HG03025 (cell line): Measurements from ENCODE around the gene PCGF1.

Experiments
- ATAC-seq: cut with Tn5 transposase; IDR thresholded peaks from one replicate; pipeline ENCODE4 v1.9.1; 2021; ENCODE audit warnings: mild to moderate bottlenecking, moderate library complexity; ENCODE audit not compliant: unreplicated experiment, low FRiP score

PCGF1 gene

DNA sequence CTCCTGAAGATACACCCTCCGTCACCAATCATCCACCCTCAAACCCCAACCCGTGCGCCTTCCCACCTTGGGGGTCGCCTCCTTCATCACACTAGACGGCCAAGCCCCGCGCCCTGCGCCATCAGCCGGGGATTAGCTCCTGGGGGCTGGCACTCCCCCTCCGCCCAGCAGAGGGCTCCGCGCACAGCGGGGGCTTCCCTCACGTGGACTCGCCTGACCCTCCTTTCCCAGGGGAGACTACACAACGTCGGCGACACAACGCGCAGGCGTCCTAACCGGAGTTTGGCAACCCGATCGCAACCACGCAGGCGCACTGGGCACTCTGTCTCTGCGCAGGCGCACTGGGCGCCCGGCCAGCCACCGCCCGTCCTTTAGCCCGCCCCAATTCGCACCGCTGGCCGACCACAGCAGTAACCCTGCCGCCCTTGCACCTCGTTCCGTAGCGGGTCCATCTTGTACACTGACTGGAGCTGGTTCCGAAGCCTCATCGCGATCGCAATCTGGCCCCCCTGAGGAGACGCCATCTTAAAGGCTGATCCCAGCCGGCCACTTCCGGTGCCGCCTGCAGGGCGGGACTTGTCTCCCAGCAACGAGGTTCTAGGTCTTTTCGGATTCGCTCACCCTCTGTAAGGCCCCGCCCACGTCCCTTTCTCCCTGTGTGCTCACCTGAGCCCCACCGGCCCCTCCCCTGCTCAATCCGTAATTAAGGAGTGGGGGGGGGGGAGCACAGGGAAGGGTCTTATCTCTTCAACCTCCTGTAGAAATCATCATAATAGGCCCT lies at the start of gene PCGF1:
Gene PCGF1 (minus strand): TSS at position 551 of the 781 bp plus-strand sequence. CDS start 27 bp downstream, at position 524.
- peak; percentile 93 for ATAC-seq

DNA sequence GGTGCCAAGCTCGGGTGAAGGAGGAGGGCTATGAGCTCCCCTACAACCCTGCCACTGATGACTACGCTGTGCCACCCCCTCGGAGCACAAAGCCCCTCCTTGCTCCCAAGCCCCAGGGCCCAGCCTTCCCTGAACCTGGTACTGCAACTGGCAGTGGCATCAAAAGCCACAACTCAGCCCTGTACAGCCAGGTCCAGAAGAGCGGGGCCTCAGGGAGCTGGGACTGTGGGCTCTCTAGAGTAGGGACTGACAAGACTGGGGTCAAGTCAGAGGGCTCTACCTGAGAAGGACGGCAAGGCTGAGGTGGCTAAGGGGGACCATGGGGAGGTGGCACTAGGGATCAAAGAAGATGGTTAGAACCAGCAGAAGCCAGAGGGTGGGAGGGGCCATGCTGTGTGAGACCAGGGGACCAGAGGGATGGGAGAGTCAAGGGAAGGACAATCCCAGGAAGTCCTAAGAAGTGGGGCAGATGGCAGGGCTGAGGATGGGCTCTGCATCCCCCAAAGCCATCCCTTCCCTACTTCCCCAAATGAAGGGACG lies 49.4 kb upstream of the PCGF1 start:
- ATAC-seq, result no peak

DNA sequence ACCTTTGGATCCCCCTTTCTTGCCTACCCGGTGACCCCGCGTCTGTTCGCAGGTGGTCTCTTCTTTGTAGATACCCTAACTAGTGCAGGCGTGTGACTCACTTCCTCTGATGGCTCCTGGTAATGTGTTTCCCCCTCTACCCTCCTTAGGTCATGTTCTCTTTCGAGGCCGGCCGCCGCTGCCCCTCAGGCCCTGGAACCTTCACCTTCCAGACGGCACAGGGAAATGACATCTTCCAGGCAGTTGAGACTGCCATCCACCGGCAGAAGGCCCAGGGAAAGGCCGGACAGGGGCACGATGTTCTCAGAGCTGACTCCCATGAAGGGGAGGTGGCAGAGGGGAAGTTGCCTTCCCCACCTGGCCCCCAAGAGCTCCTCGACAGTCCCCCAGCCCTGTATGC lies 48.7 kb upstream of the PCGF1 start:
- no peak for ATAC-seq

DNA sequence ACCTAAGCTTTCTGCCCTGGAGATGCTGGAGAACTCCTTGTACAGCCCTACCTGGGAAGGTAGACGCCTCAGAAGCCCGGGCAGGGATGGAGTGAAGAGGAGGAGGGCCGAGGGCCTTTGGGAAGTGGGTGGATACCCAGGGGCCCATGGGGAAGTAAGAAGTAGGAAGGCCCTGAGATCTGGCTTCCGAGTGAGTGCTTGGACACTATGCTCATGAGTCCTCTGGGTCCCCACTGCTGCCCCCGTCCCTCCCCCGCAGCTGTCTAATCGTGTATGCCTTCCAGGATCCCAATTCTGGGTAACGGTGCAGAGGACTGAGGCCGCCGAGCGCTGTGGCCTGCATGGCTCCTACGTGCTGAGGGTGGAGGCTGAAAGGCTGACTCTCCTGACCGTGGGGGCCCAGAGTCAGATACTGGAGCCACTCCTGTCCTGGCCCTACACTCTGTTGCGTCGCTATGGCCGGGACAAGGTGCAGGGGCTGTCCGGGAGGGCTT lies 48.2 kb upstream of the PCGF1 start:
- ATAC-seq, result no peak

DNA sequence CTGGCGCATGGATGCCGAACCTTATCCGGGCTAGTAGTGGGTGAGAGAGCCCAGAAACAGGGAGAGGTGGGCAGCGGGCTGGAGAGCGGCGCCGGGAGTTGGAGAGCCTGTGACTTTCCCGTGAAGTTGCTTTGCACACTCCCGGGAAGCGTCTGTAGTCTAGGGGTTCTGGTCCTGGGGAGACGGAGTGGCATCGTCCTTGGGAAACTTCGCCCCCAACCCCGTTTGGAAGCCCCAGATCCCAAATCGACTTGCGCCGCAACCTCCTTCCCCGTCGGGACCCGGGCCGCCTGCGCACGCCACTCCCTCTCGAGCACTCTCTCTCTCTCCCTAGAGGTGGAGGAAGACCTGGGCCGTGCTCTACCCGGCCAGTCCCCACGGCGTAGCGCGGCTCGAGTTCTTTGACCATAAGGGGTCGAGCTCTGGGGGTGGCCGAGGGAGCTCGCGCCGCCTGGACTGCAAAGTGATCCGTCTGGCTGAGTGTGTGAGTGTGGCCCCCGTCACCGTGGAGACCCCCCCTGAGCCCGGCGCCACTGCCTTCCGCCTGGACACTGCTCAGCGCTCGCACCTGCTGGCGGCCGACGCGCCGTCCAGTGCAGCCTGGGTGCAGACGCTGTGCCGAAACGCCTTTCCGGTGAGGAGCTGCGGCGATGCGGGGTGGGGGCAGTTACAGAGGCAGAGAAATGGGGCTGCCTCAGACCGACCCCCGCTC lies 47.5 kb upstream of the PCGF1 start:
- peak; percentile 40 for ATAC-seq

DNA sequence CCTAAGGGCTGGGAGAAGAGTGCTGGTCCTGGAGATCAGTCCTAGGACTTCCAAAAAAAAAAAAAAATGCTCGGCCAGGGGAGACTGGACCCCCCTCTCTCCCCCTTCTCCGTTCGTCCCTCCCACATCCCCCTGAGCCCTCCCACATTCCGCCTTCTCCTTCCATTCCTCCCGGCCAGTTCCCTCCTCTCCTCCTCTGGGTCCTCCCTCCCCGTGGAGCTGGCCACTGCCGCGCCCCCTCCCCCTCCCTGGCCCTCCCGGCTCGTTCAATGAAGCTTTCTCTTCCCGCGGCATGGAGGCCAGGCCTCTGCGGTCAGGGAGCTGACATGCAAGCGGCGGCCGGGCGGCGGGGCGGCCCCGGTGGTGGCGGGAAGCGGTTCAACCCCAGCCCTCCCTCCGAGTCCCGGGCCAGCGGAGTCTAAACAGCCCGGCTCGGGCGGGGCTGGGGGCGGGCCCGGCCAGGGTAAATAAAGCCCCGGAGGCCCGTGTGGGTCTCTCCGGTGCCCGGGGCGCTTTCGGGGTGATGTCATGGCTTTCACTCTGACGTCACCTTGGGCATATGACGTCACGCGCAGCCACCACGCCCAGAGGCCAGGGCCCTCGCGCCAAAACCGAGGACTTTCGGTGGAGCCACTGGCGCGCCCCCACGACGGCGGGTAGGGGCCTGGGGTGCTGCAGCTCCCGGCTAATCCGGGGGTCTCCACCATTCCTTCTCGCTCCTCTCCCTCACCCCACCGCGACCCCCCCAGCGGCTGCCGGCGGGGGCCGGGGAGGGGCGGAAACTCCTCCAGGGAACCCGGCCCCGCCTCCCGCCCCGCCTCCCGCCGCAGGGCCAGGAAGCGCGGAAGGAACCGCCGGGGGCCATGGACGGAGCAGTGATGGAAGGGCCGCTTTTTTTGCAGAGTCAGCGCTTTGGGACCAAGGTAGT lies 46.7 kb upstream of the PCGF1 start, which contains the start of the genes DOK1 and LOXL3:
Gene DOK1 (plus strand): TSS at position 829 of the 928 bp plus-strand sequence. CDS start 35 bp downstream, at position 864.
Gene LOXL3 (minus strand): TSS at position 51 of the 928 bp plus-strand sequence. CDS start 1,308 bp downstream, outside the sequence.
- peak; percentile 37 for ATAC-seq

DNA sequence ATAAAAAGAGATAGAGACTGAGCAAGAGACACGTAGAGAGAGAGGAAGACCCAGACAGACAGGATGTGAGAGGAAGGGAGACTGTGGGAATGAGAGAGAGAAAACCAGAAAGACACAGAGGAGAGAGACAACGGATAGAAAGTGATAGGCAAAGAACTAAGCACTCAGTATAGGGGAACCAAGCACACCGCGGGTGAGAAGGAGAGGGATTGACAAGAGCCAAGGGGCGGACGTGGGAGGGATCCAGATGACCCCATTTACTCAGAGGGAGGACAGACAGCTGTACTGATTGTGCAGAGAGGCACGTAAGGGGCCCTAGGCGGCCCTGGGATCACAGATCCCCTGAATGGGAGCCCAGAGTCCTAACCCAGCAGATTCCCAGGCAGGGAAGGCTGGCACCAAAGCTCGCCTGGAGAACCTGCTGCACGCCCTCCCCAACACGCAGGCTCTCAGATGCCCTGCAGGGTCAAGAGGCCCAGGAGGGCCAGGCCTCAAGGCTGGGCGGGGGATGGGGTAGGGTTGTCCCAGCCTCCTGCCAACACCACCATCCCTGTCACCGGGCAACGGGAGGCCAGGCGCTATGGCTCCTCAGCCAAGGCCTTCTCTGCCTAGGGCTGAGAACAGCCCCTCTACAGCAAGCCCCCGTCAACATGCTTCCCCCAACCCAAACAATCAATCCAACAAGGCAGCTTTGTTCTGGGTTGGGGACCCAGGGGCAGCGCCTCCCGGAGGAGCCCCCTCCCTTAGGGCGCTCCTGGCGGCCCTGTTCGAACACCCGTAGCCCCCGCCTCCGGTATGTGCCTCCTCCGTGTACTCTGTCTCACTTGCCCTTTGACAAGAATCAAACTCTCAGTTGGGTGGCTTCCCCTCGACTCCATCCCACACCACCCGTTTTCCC lies 45.7 kb upstream of the PCGF1 start:
- ATAC-seq, result no peak

DNA sequence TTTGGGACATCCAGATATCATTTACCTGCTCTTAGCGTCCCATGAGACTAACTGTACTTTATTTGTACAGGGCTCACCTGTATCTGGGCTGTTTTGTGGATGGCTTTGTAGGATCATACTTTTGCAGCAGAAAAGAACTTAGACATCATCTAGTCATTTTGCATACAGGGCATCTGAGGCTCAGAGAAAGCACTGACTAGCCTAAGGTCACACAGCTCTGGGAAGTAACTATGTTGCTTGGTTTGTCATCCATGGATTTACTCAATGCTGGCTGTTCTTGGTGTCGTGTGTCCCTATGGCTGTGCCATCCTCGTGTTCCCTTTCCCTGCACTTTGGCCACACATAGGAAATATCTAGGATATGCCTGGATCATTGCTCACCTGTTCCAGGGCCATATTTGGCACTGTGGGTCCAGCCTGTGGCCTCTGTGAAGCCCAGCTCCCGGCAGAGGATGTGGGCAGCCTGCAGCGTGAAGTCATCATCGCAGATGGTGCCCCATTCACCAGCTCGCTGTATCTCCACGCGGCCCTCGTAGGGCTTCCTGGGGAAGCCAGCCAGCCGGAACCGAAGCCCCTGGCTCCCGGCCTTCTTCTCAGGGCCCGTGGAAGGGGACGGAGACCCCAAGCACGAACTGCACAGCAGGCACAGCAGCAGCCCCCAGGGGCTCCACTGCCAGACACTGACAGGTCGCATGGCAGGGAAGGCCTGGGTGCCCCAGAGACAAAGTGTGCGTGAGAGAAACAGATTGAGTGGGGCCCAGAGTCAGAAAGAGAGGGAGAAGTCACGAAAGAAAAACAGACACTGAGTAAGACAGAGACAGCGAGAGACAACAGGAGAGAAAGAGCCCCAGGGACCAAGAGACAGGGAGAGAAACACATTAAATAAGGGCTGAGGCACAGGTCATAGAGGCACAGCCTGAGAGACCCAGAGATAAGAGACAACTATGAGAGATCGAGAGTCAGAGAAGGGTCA lies 44.7 kb upstream of the PCGF1 start:
- no peak for ATAC-seq

DNA sequence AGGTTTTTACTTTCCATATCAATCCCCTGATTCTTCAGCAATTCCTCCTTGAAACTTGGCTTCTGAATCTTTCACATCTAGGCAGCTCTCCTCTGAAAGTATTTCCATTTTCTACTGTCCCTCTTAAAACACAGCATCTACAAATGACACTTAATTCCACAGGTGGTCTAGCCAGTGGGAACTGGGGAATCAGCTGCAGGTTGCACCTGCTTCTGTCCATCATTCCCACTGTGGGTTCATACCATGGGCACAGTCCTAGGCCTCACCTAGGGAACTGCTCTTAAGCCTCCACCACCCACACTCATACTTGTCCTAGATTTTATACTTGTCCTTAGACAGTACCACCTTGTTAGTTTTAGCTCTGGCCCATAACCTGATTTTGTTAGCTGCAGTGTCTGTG lies 44.0 kb upstream of the PCGF1 start:
- no peak for ATAC-seq

DNA sequence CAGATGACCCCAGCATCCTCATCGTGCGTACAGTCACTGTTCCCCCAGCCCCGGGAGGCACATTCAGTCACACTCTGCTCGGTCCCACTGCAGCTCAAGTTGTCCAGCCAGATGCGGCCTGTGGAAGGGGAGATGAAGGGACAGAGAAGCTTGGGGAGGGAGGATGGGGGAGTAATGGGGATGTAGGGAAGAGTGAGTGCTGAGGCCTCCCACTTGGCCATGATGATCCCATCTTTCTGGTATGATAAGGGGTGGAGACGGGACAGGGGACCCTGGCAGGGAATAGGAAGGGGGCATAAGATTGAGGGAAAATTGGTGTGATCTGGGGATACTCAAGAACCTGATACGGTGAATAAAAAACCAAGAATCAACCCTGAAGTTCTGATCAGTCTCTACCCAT lies 42.7 kb upstream of the PCGF1 start:
- no peak for ATAC-seq

DNA sequence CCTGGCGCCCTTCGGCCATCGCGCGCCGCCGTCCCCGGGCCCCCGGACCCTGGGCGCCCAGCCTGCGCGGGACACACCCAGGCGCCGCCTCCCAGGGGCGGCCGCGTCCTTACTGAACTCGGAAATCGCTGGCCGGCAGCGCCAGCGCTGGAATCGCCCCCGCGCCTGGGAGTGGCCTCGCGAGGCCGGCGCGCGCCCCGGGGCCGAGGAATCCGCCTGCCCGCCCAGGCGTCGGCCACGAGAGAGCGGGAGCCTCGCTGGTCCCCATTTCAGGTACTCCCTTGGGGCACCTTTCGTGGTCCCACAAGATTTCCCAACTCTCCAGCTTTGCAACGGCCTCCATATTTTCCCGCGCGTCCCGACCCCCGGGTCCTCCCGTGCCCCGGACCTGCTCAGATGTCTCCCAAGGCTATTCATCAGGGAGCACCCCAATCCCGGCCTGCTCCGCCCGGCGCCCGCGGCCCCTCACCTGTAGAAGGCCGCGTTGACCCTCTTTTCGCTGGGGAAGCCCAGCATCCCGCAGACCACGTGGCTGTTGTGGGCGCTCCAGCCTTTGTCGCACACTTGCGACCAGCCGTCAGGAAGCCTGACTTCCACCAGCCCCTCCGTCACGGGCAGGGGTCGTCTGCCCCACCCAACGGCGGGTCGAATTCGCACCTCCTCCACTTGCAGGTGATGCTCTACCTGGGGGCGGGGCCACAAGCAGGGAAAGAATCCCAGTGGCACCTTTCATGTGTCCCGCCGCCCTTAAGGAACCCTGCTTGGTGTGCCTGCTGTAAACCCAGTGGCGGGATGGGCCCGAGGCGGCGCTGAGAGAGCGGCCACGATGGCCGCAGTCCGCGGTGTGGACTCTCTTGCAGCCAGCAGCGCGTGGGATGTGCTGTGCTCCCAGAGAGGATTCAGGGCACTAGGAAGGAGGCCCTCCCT lies 41.7 kb upstream of the PCGF1 start:
- no peak for ATAC-seq

DNA sequence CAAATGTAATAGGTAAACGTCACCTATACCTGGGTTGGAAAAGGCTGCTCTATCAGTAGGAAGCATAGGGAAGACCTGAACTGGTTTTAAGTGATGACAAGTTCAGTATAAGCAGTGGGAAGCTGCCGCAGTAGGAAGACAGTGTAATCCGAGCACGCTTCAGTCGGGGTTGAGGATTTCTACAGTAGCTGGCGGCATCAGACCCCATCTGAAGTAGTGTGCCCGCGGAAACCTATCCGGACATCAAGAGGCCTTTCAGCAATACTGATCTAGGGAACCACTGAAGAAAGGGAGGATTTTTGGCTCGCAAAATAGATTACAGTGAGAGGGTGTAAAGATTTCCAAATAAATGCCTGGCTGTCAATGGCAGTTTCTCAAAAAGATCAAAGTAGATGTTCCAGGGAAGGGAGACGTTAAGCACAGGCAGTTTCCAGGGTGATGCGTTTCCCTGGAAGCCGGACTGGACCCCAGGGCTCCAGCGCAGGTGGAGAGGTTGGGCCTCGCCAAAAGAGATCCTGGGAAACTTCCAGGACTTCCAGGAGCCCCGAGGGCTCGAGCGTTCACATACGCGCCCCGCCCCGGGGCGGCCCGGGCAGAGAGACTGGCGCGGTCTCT lies 40.9 kb upstream of the PCGF1 start:
- ATAC-seq, result no peak

DNA sequence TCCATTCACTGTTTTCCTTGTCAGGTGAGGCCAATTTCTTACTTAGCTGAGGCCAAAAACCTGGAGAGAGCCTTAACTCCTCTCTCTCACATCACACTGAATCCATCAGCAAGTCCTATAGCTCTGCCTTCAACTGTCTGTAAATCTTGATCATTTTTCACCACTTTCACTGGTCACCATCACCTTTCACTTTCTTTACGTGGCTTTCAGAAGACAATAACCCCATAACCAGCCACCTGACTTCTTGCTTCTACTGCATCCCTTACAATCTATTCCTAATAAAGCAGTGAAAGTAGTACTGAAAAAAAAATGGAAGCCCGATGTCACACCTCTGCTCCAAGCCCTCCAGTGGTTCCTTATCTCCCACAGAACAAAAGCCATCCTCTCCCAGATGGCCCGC lies 38.5 kb upstream of the PCGF1 start:
- ATAC-seq, result no peak

DNA sequence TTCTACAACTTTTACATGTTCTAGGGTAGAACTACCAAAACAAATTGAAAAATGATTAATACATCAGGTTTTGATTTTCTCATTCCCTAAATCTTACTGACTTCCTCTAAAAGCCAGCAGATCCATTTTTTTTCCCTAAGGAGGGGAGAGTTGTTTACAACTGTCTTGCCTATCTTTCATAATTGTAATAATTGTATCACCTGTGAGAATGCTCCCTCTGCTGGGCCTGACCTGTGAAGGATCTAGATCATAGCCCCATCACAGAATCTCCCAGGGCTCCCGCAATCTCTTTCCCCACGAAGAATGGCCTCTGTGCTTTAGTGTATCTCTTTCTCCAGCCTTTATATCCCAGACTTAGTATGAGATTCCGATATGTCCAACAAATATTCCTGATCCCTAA lies 37.1 kb upstream of the PCGF1 start:
- ATAC-seq, result no peak

DNA sequence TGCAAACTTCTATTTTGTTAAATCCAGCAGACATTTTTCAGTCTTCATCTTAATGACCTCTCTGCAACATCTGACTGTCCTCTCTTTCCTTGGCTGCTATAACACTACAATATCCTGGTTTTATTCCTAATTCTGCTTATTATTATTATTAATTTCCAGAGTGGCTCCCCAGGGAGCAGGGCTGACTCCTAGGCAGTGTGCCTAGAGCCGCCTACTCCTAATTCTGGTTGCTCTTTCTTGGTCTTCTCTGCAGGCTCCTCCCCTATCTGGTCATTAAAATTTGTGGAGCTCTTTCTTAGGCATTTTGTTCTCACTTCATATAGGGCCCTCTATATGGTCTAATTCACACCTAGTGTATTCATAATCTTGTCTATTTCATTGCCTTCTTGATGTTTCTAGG lies 35.5 kb upstream of the PCGF1 start:
- ATAC-seq, result no peak

DNA sequence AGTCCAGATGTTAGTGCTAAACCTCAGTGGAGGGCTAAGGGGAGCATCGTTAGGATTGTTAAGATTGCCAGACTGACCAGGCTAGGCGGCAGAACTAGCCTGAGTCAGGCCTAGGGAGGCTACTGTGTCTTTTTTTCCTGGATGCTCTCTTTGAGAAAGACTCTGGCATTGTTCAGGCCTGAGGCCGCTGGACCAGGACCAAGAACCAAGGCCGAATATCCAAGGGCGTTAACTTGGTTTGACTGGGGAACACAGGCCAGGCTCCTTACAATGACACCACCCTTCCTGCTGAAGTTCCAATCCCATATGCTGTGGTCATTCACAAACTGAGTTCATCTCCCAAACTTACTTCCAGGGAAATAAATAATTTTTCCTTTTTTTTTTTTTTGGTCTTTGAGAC lies 32.8 kb upstream of the PCGF1 start:
- ATAC-seq, result no peak
